ENCODE results near the gene ALOXE3.

The ALOXE3 gene

GRCh38 chr17:8141045-8141444, 22.7 kb upstream of the ALOXE3 start:
- TF ChIP-seq POU6F1 (CRISPR knock-in tag; IDR thresholded peaks at IDR 0.05; ENCODE audit: borderline replicate concordance, low read depth) (no peak), CSRNP3 (CRISPR knock-in tag; IDR thresholded peaks at IDR 0.05) (no peak), RARB (CRISPR knock-in tag; IDR thresholded peaks at IDR 0.05) (no peak), BACH2 (CRISPR knock-in tag; IDR thresholded peaks at IDR 0.05; ENCODE audit: borderline replicate concordance) (no peak), ISL1 (CRISPR knock-in tag; IDR thresholded peaks at IDR 0.05) (no peak), ZFP30 (CRISPR knock-in tag; IDR thresholded peaks at IDR 0.05) (no peak), TOX (CRISPR knock-in tag; IDR thresholded peaks at IDR 0.05; ENCODE audit: borderline replicate concordance) (no peak), TCF4 (CRISPR knock-in tag; IDR thresholded peaks at IDR 0.05; ENCODE audit: borderline replicate concordance) (no peak), PATZ1 (CRISPR knock-in tag; IDR thresholded peaks at IDR 0.05; ENCODE audit: borderline replicate concordance) (no peak), GLIS3 (CRISPR knock-in tag; IDR thresholded peaks at IDR 0.05) (no peak)
- no peak for ATAC-seq

- TF ChIP-seq TSHZ2 (CRISPR knock-in tag; IDR thresholded peaks at IDR 0.05) (no peak), GLIS3 (CRISPR knock-in tag; IDR thresholded peaks at IDR 0.05) (no peak), ZNF70 (CRISPR knock-in tag; IDR thresholded peaks at IDR 0.05) (no peak), TCF4 (CRISPR knock-in tag; IDR thresholded peaks at IDR 0.05; ENCODE audit: borderline replicate concordance) (no peak), BACH2 (CRISPR knock-in tag; IDR thresholded peaks at IDR 0.05; ENCODE audit: borderline replicate concordance) (no peak), TOX (CRISPR knock-in tag; IDR thresholded peaks at IDR 0.05; ENCODE audit: borderline replicate concordance) (no peak), ZNF8 (CRISPR knock-in tag; IDR thresholded peaks at IDR 0.05) (no peak), ARNTL (CRISPR knock-in tag; IDR thresholded peaks at IDR 0.05; ENCODE audit: borderline replicate concordance, low read depth) (no peak), OSR1 (CRISPR knock-in tag; IDR thresholded peaks at IDR 0.05) (no peak), ZNF565 (CRISPR knock-in tag; conservative IDR thresholded peaks at IDR 0.05; ENCODE audit: low read depth) (no peak), ESRRG (CRISPR knock-in tag; IDR thresholded peaks at IDR 0.05) (no peak), ISL1 (CRISPR knock-in tag; IDR thresholded peaks at IDR 0.05) (no peak), ZFP30 (CRISPR knock-in tag; IDR thresholded peaks at IDR 0.05) (no peak), PATZ1 (CRISPR knock-in tag; IDR thresholded peaks at IDR 0.05; ENCODE audit: borderline replicate concordance) (no peak), SNAI2 (CRISPR knock-in tag; IDR thresholded peaks at IDR 0.05) (no peak), RARB (CRISPR knock-in tag; IDR thresholded peaks at IDR 0.05) (no peak), ZFP3 (CRISPR knock-in tag; IDR thresholded peaks at IDR 0.05) (no peak), POU6F1 (CRISPR knock-in tag; IDR thresholded peaks at IDR 0.05; ENCODE audit: borderline replicate concordance, low read depth) (no peak), CSDC2 (CRISPR knock-in tag; IDR thresholded peaks at IDR 0.05) (no peak), PPARA (CRISPR knock-in tag; IDR thresholded peaks at IDR 0.05; ENCODE audit: borderline replicate concordance) (no peak)
Observed at GRCh38 chr17:8140065-8141029, 22.0 kb upstream of the ALOXE3 start.

More at GRCh38 chr17:8140065-8141029, 22.0 kb upstream of the ALOXE3 start:
- ATAC-seq: no peak

Measured in SK-N-SH treated with all-trans-retinoic acid at 6 μM for 48 hours (cell line).